ENCODE measurements around the gene RCOR1. TPM values are rescaled to one million over a fixed set of nuclear protein-coding genes. Genes with fewer than 3 reads are reported as not detected.

The RCOR1 gene
- total and polyA plus RNA-seq, 8 donors = 33.2 to 80.3 (median 63.6) TPM

DNA sequence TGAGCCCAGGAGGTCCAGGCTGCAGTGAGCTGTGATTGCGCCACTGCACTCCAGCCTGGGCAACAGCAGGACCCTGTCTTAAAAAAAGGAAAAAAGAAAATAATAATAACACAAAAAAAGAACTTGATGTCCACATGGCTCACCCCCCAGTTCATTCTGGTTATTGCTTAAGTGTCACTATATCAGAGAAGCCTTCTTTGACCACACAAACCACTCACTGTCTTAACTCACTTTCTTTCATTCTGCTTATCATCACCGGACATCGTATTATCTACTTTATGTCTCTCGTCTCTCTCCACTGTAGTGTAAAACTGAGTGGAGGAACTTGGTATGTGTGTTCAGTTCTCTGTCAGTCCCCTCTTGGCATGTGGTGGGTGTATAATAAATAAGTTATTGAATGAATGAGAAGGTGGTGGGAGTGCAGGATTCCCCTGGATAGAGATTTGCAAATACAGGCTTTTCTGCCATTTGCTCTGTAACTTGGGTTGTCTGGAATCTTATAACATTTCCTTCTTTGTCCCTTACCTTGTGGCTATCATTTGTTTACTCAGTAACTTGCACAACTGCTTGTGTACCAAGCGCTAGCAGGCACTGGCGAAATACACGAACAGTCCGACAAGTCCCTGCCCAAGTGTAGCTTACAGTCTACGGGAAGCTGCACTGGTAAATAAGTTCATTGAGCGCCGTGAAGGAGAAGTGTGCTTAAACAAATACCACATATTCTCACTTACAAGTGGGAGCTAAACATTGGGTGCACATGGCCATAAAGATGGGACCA, 98.2 kb downstream of the RCOR1 start:
- H3K36me3 ChIP-seq = no peaks in the 10 kb centered on the region
- no peaks in the 10 kb centered on the region for H3K9me3 ChIP-seq
- no peaks in the 10 kb centered on the region for H3K27me3 ChIP-seq
- H3K4me1 ChIP-seq = peaks cover 0 to 74% of the 10 kb centered on the region in 2 donors
- no peak overlapping the region for H3K4me3 ChIP-seq
- intact Hi-C loops (cut with DNase I) = no loop called here
- H3K27ac ChIP-seq = no peak overlapping the region
- no peak for ATAC-seq
- DNase-seq = no peak
- no peak for TF ChIP-seq CTCF (IDR thresholded peaks at IDR 0.05)

DNA sequence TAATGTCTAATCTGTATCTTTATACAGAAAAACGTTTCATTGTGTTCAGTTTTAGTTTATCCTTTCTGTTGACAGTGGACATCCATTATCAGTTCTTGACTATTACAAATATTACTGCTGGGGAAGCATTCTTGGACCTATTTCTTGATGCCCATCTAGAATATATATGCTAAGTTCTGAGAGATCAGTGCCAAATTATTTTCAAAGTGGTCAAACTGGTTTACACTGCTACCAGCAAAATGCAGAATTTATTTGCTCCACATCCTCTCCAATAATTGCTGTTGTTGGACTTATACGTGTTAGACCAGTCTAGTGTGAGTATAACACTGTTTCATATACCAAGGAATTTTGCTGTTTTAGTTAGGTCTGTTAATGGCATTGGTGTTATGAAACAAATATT, 99.3 kb downstream of the RCOR1 start:
- DNase-seq (peak in 1 of 4 donors; percentile 52), ATAC-seq (no peak)
- TF ChIP-seq CTCF (IDR thresholded peaks at IDR 0.05) = no peak
- no peaks in the 10 kb centered on the region for H3K36me3 ChIP-seq
- no peak overlapping the region for H3K27ac ChIP-seq
- H3K9me3 ChIP-seq = no peaks in the 10 kb centered on the region
- no peak overlapping the region for H3K4me3 ChIP-seq
- H3K27me3 ChIP-seq = no peaks in the 10 kb centered on the region
- intact Hi-C loops (cut with DNase I) = no loop called here
- H3K4me1 ChIP-seq = peaks cover 0 to 81% of the 10 kb centered on the region in 2 donors

DNA sequence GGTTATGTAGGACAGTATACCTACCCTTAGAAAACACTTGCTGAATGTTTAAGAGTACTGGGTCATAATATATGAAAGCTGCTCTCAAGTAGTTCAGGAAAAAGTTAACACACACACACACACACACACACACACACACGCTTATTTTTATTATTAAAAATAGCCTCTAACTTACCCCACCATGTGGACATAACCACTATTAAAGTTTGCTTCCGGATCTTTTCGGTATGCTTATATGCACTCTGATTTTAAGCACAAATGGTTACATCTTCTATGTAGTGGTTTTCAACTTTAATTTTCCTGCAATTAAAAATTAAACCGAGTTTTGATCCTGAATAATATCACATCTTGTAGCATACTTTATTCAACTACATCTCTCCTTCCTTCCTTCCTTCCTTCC, 99.9 kb downstream of the RCOR1 start:
- peaks cover 0 to 81% of the 10 kb centered on the region in 2 donors for H3K4me1 ChIP-seq
- ATAC-seq (no peak), DNase-seq (no peak)
- H3K36me3 ChIP-seq = no peaks in the 10 kb centered on the region
- intact Hi-C loops (cut with DNase I) = no loop called here
- no peak overlapping the region for H3K4me3 ChIP-seq
- no peak for TF ChIP-seq CTCF (IDR thresholded peaks at IDR 0.05)
- no peaks in the 10 kb centered on the region for H3K27me3 ChIP-seq
- H3K9me3 ChIP-seq = no peaks in the 10 kb centered on the region
- H3K27ac ChIP-seq = no peak overlapping the region

DNA sequence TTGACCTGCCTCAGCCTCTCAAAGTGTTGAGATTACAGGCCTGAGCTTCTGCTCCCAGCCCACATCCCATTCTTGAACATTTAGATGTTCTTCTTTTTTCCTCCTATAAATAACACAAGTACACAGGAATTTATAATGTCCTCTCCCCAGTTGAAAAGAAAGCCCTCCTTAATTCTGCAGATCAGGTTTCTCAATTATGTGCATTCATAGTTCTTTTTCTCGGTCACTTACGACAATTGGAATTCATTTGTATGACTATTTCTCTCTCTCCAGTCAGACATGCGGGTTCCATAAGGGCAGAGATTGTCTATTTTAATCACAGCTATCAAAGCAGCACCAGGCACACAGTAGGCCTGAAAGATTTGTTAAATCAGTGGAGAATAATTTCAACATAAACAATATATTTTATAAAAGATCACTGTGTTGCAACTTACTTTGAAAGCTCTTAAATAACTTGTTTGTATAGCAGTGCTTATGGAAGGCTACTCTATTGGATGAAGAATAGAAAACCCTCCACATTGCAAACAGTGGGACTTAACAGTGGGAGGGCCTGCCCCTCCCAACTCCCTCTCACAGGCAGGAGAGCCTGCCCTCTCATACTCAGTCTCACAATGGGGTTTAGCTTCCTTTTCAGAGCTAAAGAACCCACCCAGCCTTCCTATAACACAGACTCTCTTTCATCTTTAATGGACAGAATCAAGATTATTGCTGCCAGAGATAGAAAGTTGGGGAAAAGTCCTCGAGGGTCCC, 100.7 kb downstream of the RCOR1 start:
- H3K36me3 ChIP-seq = no peaks in the 10 kb centered on the region
- ATAC-seq (peak; percentile 65), DNase-seq (peak in 1 of 4 donors; percentile 59)
- H3K4me1 ChIP-seq = peaks cover 0 to 73% of the 10 kb centered on the region in 2 donors
- no peaks in the 10 kb centered on the region for H3K9me3 ChIP-seq
- intact Hi-C loops (cut with DNase I) = no loop called here
- no peak overlapping the region for H3K4me3 ChIP-seq
- H3K27me3 ChIP-seq = no peaks in the 10 kb centered on the region
- no peak for TF ChIP-seq CTCF (IDR thresholded peaks at IDR 0.05)
- peak overlapping the region in 1 of 2 donors; percentile 35 for H3K27ac ChIP-seq

DNA sequence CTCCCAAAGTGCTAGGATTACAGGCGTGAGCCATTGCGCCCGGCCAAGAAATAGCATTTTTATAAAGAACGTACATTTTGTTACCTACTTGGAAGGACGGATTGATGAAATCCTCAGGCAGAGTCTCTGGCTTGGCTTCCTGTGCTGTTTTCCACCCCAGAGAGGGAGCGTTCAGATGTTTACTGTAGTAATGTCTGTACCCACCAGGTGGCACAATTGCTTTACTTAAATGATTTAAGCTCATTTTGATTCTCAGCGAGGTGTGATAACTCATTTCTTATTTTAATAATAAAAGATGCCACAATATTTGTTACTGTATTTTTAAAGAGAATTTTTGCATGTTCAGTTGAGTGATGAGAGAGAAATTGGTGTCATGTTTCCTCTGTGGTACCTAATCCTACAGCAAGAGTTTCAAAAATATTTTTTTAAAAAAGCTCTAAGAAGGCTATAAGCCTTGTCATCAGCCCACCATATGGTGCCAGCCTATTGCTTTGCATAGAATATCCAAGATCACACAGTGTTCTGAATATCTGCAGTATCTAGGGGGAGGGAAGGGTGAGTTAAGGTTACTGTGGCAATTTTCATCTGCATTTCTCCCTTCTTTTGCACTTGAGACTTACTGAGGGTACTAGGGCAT, 102.2 kb downstream of the RCOR1 start:
- ATAC-seq (peak; percentile 85), DNase-seq (peak in 2 of 4 donors; percentile 56 to 76)
- no peak overlapping the region for H3K27ac ChIP-seq
- no peak overlapping the region for H3K4me3 ChIP-seq
- H3K9me3 ChIP-seq = no peaks in the 10 kb centered on the region
- no peaks in the 10 kb centered on the region for H3K36me3 ChIP-seq
- intact Hi-C loops (cut with DNase I) = no loop called here
- H3K4me1 ChIP-seq = peaks cover 0 to 59% of the 10 kb centered on the region in 2 donors
- TF ChIP-seq CTCF (IDR thresholded peaks at IDR 0.05) = peak; percentile 65 to 76
- no peaks in the 10 kb centered on the region for H3K27me3 ChIP-seq

Measured in left lung (tissue), 10 donors.